Mononuclear cell (primary cell): Measurements from ENCODE around the gene CPA5. TPM values are rescaled to one million over a fixed set of nuclear protein-coding genes. Genes with fewer than 3 reads are reported as not detected.

Experiments used
- H3K27me3 ChIP-seq: 2 replicates; pipeline ENCODE4 v1.6.0; 2011; ENCODE audit warnings: low read length, control low read depth; ENCODE audit not compliant: insufficient read depth
- H3K4me1 ChIP-seq: 2 replicates; pipeline ENCODE4 v1.5.1; 2011; ENCODE audit warnings: mild to moderate bottlenecking, low read length, control low read depth; ENCODE audit not compliant: insufficient read depth
- H3K4me3 ChIP-seq: 2 replicates; pipeline ENCODE4 v1.5.1; 2011; ENCODE audit warnings: mild to moderate bottlenecking, low read length, moderate library complexity
- H3K9me3 ChIP-seq: 2 replicates; pipeline ENCODE4 v1.5.1; 2011; ENCODE audit warnings: low read depth, mild to moderate bottlenecking, control low read depth, low read length
- total RNA-seq: library from RNA; depleted of rRNA; stranded (reverse); fragments of >200 nt; gene quantifications from one replicate; pipeline ENCODE4 v1.2.3, GENCODE V29; 2012

Gene CPA5
- total RNA-seq, 1 donor: not detected

DNA sequence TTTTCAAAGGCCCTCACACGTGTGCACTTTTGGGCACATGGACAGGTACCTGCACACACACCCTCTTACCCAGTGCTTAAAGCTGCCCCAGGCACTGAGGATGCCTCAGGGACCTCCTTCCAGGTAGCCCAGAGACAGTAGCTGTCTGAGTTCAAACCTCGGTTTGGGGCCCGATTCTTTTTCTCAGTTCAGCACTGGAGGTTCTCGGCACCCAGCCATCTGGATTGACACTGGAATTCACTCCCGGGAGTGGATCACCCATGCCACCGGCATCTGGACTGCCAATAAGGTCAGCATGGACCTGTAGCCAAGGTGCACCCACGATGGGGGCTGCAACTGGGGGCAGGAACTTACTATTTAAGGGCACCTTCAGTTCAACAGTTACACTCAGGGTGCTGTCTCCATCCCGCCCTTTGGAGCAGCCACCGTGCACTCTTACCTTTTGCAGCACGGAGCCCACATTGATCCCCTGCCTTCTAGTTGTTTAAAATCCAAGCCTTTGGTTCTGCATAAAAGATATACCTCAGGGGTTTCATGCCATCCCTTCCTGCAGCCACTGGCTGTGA lies 17.7 kb downstream of the CPA5 start:
- no peaks in the 10 kb centered on the region for H3K9me3 ChIP-seq
- peaks cover 6% of the 10 kb centered on the region for H3K4me1 ChIP-seq
- no peak overlapping the region for H3K4me3 ChIP-seq
- no peaks in the 10 kb centered on the region for H3K27me3 ChIP-seq

GRCh38 chr7:130363026-130363847 lies 18.6 kb downstream of the CPA5 start:
- Histone ChIP-seq H3K9me3 (no peaks in the 10 kb centered on the region), H3K4me3 (no peak overlapping the region), H3K27me3 (no peaks in the 10 kb centered on the region), H3K4me1 (peaks cover 6% of the 10 kb centered on the region)

- Histone ChIP-seq H3K4me3 (no peak overlapping the region), H3K27me3 (no peaks in the 10 kb centered on the region), H3K4me1 (peaks cover 12% of the 10 kb centered on the region), H3K9me3 (no peaks in the 10 kb centered on the region)
Observed at GRCh38 chr7:130364451-130364850, 19.8 kb downstream of the CPA5 start.

GRCh38 chr7:130365088-130365487 lies 20.5 kb downstream of the CPA5 start:
- peaks cover 19% of the 10 kb centered on the region for H3K4me1 ChIP-seq
- no peak overlapping the region for H3K4me3 ChIP-seq
- no peaks in the 10 kb centered on the region for H3K9me3 ChIP-seq
- H3K27me3 ChIP-seq: no peaks in the 10 kb centered on the region

DNA sequence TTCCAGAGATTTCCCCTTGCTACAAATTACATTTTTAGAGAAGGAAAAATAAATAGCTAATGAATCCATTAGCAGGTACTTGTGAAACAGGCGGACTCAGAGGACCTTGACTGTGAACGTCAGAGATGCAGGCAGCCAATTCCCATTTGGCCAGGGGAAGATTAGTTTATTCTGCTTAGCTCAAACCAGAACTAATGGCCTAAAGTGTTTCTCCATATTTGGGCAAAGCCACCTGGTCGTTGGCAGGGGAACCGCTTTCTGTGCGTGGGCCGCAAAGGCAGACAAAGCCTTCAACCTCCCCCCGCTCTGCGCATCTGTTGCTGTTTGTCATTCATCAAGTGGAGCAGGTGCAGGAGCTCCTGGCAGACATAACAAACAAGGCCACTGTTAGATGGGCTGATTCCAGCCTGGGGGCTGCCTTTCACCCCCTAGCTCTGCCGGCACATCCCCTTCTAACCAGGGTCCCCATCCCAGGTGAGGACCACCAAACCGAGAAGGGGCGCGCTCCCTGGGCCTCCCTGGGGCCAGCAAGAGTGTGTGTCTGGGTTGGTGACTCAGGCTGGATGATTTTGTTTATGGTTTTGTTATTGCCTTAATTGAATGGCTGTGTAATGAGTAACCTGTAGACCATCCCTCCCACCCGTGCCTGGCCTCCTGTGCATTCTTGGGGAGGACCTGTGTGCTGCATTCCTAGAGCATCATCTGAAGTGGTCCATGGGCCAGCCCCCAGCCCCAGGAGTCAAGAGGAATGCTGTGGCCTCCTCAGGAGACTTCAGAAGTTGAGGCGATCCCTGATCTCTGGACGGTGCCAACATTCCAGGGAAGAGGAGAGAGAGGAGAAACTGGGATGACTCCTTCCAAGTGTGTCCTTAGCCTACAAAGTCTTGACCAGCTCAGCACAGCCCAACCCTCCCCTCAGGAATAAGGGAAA lies 21.2 kb downstream of the CPA5 start:
- H3K4me3 ChIP-seq: no peak overlapping the region

GRCh38 chr7:130366564-130366963 lies 21.9 kb downstream of the CPA5 start:
- H3K4me3 ChIP-seq: no peak overlapping the region
- H3K9me3 ChIP-seq: no peaks in the 10 kb centered on the region

More for the DNA sequence above, 21.2 kb downstream of the CPA5 start:
- H3K4me1 ChIP-seq: peaks cover 19% of the 10 kb centered on the region
- no peaks in the 10 kb centered on the region for H3K9me3 ChIP-seq
- no peaks in the 10 kb centered on the region for H3K27me3 ChIP-seq

GRCh38 chr7:130367088-130367755 lies 22.6 kb downstream of the CPA5 start:
- Histone ChIP-seq H3K27me3 (no peaks in the 10 kb centered on the region), H3K9me3 (no peaks in the 10 kb centered on the region), H3K4me3 (no peak overlapping the region), H3K4me1 (peaks cover 19% of the 10 kb centered on the region)

More at GRCh38 chr7:130366564-130366963, 21.9 kb downstream of the CPA5 start:
- H3K4me1 ChIP-seq: peaks cover 19% of the 10 kb centered on the region
- no peaks in the 10 kb centered on the region for H3K27me3 ChIP-seq

DNA sequence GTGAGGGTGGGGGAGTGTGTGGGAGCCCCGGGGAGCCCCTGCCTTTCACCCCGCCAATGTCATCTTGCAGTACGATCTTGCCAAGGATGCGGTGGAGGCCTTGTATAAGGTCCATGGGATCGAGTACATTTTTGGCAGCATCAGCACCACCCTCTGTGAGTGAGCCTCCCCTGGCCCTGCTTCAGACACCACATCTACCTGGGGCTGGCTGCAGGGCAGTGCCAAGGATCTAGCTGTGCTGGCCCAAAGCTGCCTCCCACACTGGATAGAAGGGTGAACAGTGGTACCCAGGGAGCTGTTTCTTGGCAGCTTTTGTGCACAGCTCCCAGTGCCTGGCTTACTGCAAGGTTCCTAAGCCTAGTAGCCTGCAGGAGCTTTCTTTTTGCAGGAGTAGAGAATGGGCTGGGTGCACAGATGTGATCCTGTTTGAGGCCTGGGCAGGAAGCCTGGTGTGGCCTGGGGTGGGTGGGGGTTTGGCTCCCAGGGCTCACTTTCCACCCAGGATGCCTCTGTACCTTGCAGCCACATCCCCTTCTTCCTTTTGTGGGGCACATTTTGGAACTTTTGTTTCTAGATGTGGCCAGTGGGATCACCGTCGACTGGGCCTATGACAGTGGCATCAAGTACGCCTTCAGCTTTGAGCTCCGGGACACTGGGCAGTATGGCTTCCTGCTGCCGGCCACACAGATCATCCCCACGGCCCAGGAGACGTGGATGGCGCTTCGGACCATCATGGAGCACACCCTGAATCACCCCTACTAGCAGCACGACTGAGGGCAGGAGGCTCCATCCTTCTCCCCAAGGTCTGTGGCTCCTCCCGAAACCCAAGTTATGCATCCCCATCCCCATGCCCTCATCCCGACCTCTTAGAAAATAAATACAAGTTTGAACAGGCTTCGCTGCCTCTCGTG lies 23.5 kb downstream of the CPA5 start:
- Histone ChIP-seq H3K27me3 (no peaks in the 10 kb centered on the region), H3K4me1 (peaks cover 19% of the 10 kb centered on the region), H3K9me3 (no peaks in the 10 kb centered on the region), H3K4me3 (no peak overlapping the region)

DNA sequence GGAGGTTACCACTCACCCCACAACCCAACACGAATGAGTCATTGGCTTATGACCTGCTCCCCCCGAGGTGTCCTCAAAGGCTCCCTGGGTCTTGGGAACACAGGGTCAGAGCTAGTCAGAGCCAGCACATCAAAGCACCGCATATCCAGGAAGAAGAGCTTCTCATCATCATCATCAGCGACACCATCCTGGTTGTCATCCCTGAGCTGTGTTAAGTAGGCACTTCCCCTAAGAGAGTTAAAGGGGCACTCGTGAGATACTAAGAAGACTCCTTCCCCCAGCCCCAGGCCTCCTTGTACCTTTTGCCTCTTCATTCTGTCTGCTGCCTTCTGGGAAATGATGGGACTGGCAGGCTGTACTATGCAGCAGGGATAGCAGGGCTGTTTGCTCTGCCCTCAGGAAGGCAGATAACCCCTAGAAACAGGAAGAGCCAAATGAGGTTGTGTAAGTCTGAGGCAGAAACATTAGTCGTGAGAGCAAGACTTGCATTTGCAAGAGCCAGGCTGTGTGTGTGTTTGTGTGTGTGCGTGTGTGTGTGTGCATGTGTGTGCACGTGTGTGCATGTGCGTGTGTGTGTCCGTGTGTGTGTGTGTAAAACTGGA lies 24.6 kb downstream of the CPA5 start:
- peaks cover 19% of the 10 kb centered on the region for H3K4me1 ChIP-seq
- no peak overlapping the region for H3K4me3 ChIP-seq
- no peaks in the 10 kb centered on the region for H3K27me3 ChIP-seq
- H3K9me3 ChIP-seq: no peaks in the 10 kb centered on the region

GRCh38 chr7:130369831-130370550 lies 25.4 kb downstream of the CPA5 start:
- Histone ChIP-seq H3K9me3 (no peaks in the 10 kb centered on the region), H3K4me3 (no peak overlapping the region)

GRCh38 chr7:130371046-130371445 lies 26.4 kb downstream of the CPA5 start:
- Histone ChIP-seq H3K9me3 (no peaks in the 10 kb centered on the region), H3K4me3 (no peak overlapping the region)

More at GRCh38 chr7:130369831-130370550, 25.4 kb downstream of the CPA5 start:
- Histone ChIP-seq H3K4me1 (peaks cover 19% of the 10 kb centered on the region), H3K27me3 (no peaks in the 10 kb centered on the region)

GRCh38 chr7:130372402-130373165 lies 28.0 kb downstream of the CPA5 start:
- no peak overlapping the region for H3K4me3 ChIP-seq
- no peaks in the 10 kb centered on the region for H3K9me3 ChIP-seq
- peaks cover 13% of the 10 kb centered on the region for H3K4me1 ChIP-seq
- no peaks in the 10 kb centered on the region for H3K27me3 ChIP-seq

More at GRCh38 chr7:130371046-130371445, 26.4 kb downstream of the CPA5 start:
- no peaks in the 10 kb centered on the region for H3K27me3 ChIP-seq
- H3K4me1 ChIP-seq: peaks cover 19% of the 10 kb centered on the region
